ENCODE results near the gene ADD3.

Gene ADD3

GRCh38 chr10:110068780-110069179, 61.0 kb downstream of the ADD3 start:
- no peak for DNase-seq (ENCODE audit: low read depth in 2 of 2)

- DNase-seq (ENCODE audit: low read depth in 2 of 2) = no peak
Observed at GRCh38 chr10:110069502-110069982, 61.8 kb downstream of the ADD3 start.

GRCh38 chr10:110073896-110074295, 66.1 kb downstream of the ADD3 start:
- DNase-seq (ENCODE audit: low read depth in 2 of 2) = no peak

- no peak for DNase-seq (ENCODE audit: low read depth in 2 of 2)
Observed at GRCh38 chr10:110074298-110074697, 66.5 kb downstream of the ADD3 start.

- no peak for DNase-seq (ENCODE audit: low read depth in 2 of 2)
Observed at GRCh38 chr10:110074758-110075671, 67.2 kb downstream of the ADD3 start.

GRCh38 chr10:110075686-110076085, 67.9 kb downstream of the ADD3 start:
- DNase-seq (ENCODE audit: low read depth in 2 of 2) = no peak

- no peak for DNase-seq (ENCODE audit: low read depth in 2 of 2)
Observed at GRCh38 chr10:110076559-110077318, 69.0 kb downstream of the ADD3 start.

- DNase-seq (ENCODE audit: low read depth in 2 of 2) = no peak
Observed at GRCh38 chr10:110077436-110078130, 69.8 kb downstream of the ADD3 start.

GRCh38 chr10:110078317-110078716, 70.5 kb downstream of the ADD3 start:
- DNase-seq (ENCODE audit: low read depth in 2 of 2) = no peak

GRCh38 chr10:110081911-110082310, 74.1 kb downstream of the ADD3 start:
- no peak for DNase-seq (ENCODE audit: low read depth in 2 of 2)

- DNase-seq (ENCODE audit: low read depth in 2 of 2) = no peak
Observed at GRCh38 chr10:110083884-110084283, 76.1 kb downstream of the ADD3 start.

- no peak for DNase-seq (ENCODE audit: low read depth in 2 of 2)
Observed at GRCh38 chr10:110087682-110088081, 79.9 kb downstream of the ADD3 start.

GRCh38 chr10:110088367-110089104, 80.8 kb downstream of the ADD3 start:
- no peak for DNase-seq (ENCODE audit: low read depth in 2 of 2)

GRCh38 chr10:110091830-110092229, 84.0 kb downstream of the ADD3 start:
- DNase-seq (ENCODE audit: low read depth in 2 of 2) = no peak

GRCh38 chr10:110093722-110094121, 85.9 kb downstream of the ADD3 start:
- no peak for DNase-seq (ENCODE audit: low read depth in 2 of 2)

GRCh38 chr10:110094786-110095185, 87.0 kb downstream of the ADD3 start:
- no peak for DNase-seq (ENCODE audit: low read depth in 2 of 2)

- DNase-seq (ENCODE audit: low read depth in 2 of 2) = no peak
Observed at GRCh38 chr10:110101464-110102144, 93.8 kb downstream of the ADD3 start.

GRCh38 chr10:110103921-110104461, 96.2 kb downstream of the ADD3 start:
- no peak for DNase-seq (ENCODE audit: low read depth in 2 of 2)

- no peak for DNase-seq (ENCODE audit: low read depth in 2 of 2)
Observed at GRCh38 chr10:110105873-110106272, 98.1 kb downstream of the ADD3 start.

- DNase-seq (ENCODE audit: low read depth in 2 of 2) = no peak
Observed at GRCh38 chr10:110107430-110107829, 99.6 kb downstream of the ADD3 start.

- no peak for DNase-seq (ENCODE audit: low read depth in 2 of 2)
Observed at GRCh38 chr10:110107887-110108286, 100.1 kb downstream of the ADD3 start.

All from stimulated activated CD4-positive, alpha-beta T cell treated with anti-CD3 and anti-CD28 coated beads, Interleukin-12 subunit alpha, Interleukin-12 subunit beta, amount 100 ng/mL, for 24 hours (primary cell).